OCI-LY3 (cell line): ENCODE measurements around the gene FGF11.

Source experiments
- H2AFZ ChIP-seq: fragments of 200-600, 300-600 bp; shearing (Covaris generic); 2 replicates; pipeline ENCODE4 v1.6.0; 2014; ENCODE audit warnings: antibody characterized with exemption, low read depth, low read length
- H3K27ac ChIP-seq: fragments of 200-600, 300-600 bp; sonication (generic); 2 replicates; pipeline ENCODE4 v1.5.1; 2014; ENCODE audit warnings: mild to moderate bottlenecking, low read length, moderate library complexity, mixed read lengths
- H3K27me3 ChIP-seq: fragments of 200-600, 300-600 bp; sonication (generic); 2 replicates; pipeline ENCODE4 v1.6.1; 2014; ENCODE audit warnings: low read depth, low read length, mixed read lengths
- H3K36me3 ChIP-seq: fragments of 200-600, 300-600 bp; sonication (generic); replicated peaks from 2 replicates; pipeline ENCODE3; 2014; ENCODE audit warnings: low read depth, low read length, mixed read lengths
- H3K4me1 ChIP-seq: fragments of 300-600, 200-600 bp; sonication (generic); 2 replicates; pipeline ENCODE4 v1.6.1; 2014; ENCODE audit warnings: low read length, mixed read lengths
- H3K4me2 ChIP-seq: fragments of 200-600, 300-600 bp; sonication (generic); 2 replicates; pipeline ENCODE4 v1.6.1; 2014; ENCODE audit warnings: low read length, mixed read lengths
- H3K4me3 ChIP-seq: fragments of 300-600, 200-600 bp; sonication (generic); 2 replicates; pipeline ENCODE4 v1.5.1; 2014; ENCODE audit warnings: antibody characterized with exemption, mild to moderate bottlenecking, low read length, moderate library complexity
- H3K79me2 ChIP-seq: fragments of 300-600, 200-600 bp; shearing (Covaris generic); 2 replicates; pipeline ENCODE4 v1.6.1; 2014; ENCODE audit warnings: mild to moderate bottlenecking, low read length, mixed read lengths
- H3K9ac ChIP-seq: fragments of 300-600, 200-600 bp; shearing (Covaris generic); 2 replicates; pipeline ENCODE4 v1.6.0; 2014; ENCODE audit warnings: mild to moderate bottlenecking, low read length, moderate library complexity
- H3K9me3 ChIP-seq: fragments of 200-600, 300-600 bp; shearing (Covaris generic); 2 replicates; pipeline ENCODE4 v1.6.1; 2014; ENCODE audit warnings: low read length, mixed read lengths; ENCODE audit not compliant: insufficient read depth
- H4K20me1 ChIP-seq: fragments of 200-600, 300-600 bp; sonication (generic); 2 replicates; pipeline ENCODE4 v1.6.1; 2016; ENCODE audit warnings: low read length, mixed read lengths; ENCODE audit not compliant: insufficient read depth
- EZH2phosphoT487 ChIP-seq: fragments of 200-600 bp; shearing (Covaris generic); IDR thresholded peaks from 2 replicates; pipeline ENCODE4 v1.6.1; 2018; ENCODE audit warnings: antibody characterized with exemption, mixed run types, low read depth
- TF ChIP-seq, protein P1 (sequence below): fragments of 200-600, 300-600 bp; sonication (generic); IDR thresholded peaks from 2 replicates; pipeline ENCODE4 v1.5.1; 2014; ENCODE audit warnings: antibody characterized with exemption, low read length, low read depth

The FGF11 gene

GRCh38 chr17:7426896-7427489, 12.3 kb upstream of the FGF11 start:
- Histone ChIP-seq H3K4me2 (no peak overlapping the region), H3K27me3 (no peaks in the 10 kb centered on the region), H2AFZ (no peak overlapping the region), H3K4me3 (no peak overlapping the region), H3K79me2 (no peaks in the 10 kb centered on the region), H3K4me1 (no peaks in the 10 kb centered on the region), H4K20me1 (no peaks in the 10 kb centered on the region), H3K9me3 (no peaks in the 10 kb centered on the region), H3K36me3 (no peaks in the 10 kb centered on the region), H3K27ac (no peak overlapping the region), H3K9ac (no peak overlapping the region)
- no peak for TF ChIP-seq EZH2phosphoT487
- TF ChIP-seq, protein P1, sequence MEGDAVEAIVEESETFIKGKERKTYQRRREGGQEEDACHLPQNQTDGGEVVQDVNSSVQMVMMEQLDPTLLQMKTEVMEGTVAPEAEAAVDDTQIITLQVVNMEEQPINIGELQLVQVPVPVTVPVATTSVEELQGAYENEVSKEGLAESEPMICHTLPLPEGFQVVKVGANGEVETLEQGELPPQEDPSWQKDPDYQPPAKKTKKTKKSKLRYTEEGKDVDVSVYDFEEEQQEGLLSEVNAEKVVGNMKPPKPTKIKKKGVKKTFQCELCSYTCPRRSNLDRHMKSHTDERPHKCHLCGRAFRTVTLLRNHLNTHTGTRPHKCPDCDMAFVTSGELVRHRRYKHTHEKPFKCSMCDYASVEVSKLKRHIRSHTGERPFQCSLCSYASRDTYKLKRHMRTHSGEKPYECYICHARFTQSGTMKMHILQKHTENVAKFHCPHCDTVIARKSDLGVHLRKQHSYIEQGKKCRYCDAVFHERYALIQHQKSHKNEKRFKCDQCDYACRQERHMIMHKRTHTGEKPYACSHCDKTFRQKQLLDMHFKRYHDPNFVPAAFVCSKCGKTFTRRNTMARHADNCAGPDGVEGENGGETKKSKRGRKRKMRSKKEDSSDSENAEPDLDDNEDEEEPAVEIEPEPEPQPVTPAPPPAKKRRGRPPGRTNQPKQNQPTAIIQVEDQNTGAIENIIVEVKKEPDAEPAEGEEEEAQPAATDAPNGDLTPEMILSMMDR: no peak

DNA sequence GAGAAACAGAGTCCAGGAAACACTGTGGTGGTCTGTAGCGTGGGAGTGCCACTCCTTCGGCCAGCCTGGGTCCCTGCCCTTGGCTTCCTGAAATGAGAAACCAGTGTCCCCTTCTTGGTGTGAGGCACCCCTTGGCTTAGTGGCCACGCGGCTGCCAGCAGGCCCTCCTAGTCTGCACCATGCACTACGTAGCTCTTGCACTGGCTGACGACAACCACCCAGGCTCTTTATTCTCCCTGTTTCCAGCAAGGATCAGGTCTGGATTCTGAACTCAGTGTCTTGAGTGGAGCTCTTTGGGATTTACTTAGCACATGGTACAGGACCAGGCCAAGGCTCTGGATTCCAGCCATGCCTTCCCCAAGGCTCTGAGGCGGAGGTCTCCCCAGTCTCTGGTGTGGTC, 11.8 kb upstream of the FGF11 start:
- Histone ChIP-seq H3K9ac (no peak overlapping the region), H3K4me2 (no peak overlapping the region), H3K79me2 (no peaks in the 10 kb centered on the region), H3K27ac (no peak overlapping the region), H3K4me1 (no peaks in the 10 kb centered on the region), H4K20me1 (no peaks in the 10 kb centered on the region), H3K9me3 (no peaks in the 10 kb centered on the region), H3K4me3 (no peak overlapping the region), H2AFZ (no peak overlapping the region), H3K36me3 (no peaks in the 10 kb centered on the region), H3K27me3 (no peaks in the 10 kb centered on the region)
- TF ChIP-seq, protein P1: no peak
- TF ChIP-seq EZH2phosphoT487: no peak

DNA sequence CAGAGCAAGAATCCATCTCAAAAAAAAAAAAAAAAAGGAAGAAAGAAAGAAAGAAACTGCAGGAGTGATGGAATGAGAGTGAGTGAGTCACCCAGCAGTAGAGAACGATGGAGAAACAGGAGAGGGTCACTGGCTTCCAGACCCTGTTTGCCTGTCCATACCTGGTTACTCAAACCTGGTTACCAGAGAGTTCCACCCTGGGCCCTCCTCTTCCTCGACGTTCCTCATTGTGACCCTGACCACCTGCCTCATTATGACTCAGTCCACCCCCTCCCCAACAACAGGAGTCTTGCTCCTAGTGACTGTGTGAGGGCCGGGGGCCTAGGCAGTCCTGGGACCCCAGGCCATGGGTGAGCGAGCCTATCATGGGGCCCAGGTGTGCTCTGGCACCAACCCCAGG, 10.8 kb upstream of the FGF11 start, which contains the start of gene SPEM3:
Gene SPEM3, plus strand, starts transcription at position 301 of the 400 bp plus-strand sequence. Its CDS starts 46 bp downstream, at position 347.
- Histone ChIP-seq H3K27ac (no peak within 1 kb of the TSS), H3K4me2 (no peak within 1 kb of the TSS), H3K4me1 (no peaks in the 10 kb centered on the region), H3K79me2 (no peaks in the 10 kb centered on the region), H3K36me3 (no peaks in the 10 kb centered on the region), H3K27me3 (no peaks in the 10 kb centered on the region), H3K4me3 (no peak within 1 kb of the TSS), H4K20me1 (no peaks in the 10 kb centered on the region), H3K9ac (no peak within 1 kb of the TSS), H3K9me3 (no peaks in the 10 kb centered on the region), H2AFZ (no peak within 1 kb of the TSS)
- TF ChIP-seq EZH2phosphoT487: no peak
- TF ChIP-seq, protein P1: no peak

DNA sequence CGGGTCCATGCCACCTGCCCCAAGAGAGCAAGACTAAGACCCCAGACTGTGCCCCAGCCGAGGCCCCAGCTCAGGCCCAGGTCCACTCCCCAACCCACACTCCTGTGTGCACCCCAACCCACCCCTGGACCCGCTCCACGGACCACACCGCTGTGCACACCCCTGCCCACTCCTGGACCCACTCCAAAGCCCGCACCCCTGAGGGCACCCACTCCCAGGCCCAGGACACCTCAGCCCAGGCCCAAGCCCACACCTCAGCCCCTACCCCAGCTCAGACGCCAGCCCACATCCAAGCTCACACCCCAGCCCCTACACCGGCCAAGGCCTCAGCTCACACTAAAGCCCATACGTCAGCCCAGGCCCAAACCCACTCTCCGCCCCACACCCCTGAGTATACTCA, 9.6 kb upstream of the FGF11 start:
- H3K4me1 ChIP-seq: no peaks in the 10 kb centered on the region
- no peaks in the 10 kb centered on the region for H3K79me2 ChIP-seq
- no peaks in the 10 kb centered on the region for H3K27me3 ChIP-seq
- no peaks in the 10 kb centered on the region for H3K9me3 ChIP-seq
- H3K9ac ChIP-seq: no peak overlapping the region
- no peaks in the 10 kb centered on the region for H3K36me3 ChIP-seq
- no peak overlapping the region for H2AFZ ChIP-seq
- H4K20me1 ChIP-seq: no peaks in the 10 kb centered on the region
- no peak overlapping the region for H3K4me2 ChIP-seq
- TF ChIP-seq, protein P1: no peak
- TF ChIP-seq EZH2phosphoT487: no peak
- no peak overlapping the region for H3K27ac ChIP-seq
- no peak overlapping the region for H3K4me3 ChIP-seq
